NCI-H2196 (cell line): ENCODE measurements around the gene ADTRP.

Source experiments
- DNase-seq: peaks from one replicate; lab custom pipeline; 2025; ENCODE audit not compliant: unreplicated experiment; lab: John Stamatoyannopoulos, UW

Gene ADTRP

DNA sequence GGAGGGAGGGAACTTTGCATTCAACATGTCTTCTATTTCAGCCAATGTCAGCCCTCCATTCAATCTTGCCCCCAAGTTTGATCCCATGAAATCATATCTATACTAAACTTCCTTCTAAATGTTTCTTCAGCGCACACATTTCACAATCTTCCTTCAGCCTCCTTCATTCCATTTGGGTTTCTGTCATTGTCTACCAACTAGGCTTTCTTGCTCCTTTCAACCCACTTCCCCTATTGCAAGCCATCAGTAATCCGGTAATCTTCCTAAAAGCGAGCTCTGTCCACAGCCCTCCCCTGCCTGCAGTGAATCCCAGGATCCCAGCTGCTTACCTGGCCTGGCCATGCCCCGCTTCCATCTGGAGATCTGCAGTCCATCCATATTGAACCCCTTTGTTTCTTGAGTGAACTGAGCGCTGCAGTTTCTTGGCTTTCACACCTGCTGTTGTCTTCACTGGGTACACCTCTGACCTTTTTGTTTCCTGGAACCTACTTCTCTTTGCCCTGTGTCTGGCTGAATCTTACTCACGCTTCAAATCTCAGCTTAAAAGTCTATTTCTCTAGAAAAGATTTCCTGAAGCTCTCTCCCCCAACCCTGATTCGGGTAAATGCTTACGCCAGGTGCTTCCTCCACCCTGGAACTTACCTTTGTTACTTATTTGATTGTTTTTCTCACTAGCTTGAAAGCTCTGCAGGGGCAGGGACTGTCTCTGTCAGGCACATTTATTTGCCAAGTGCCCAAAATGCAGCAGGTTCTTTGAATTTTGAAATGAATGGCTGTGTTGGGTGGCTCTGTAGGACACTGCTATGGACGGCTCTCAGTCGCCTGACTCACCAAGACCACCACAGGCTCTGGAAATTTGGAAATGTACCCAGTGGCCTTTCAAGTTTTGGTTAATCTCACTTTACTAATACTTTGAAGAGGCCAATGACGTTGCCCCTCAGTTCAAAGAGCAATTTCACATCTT, 50.3 kb downstream of the ADTRP start:
- no peak for DNase-seq

DNA sequence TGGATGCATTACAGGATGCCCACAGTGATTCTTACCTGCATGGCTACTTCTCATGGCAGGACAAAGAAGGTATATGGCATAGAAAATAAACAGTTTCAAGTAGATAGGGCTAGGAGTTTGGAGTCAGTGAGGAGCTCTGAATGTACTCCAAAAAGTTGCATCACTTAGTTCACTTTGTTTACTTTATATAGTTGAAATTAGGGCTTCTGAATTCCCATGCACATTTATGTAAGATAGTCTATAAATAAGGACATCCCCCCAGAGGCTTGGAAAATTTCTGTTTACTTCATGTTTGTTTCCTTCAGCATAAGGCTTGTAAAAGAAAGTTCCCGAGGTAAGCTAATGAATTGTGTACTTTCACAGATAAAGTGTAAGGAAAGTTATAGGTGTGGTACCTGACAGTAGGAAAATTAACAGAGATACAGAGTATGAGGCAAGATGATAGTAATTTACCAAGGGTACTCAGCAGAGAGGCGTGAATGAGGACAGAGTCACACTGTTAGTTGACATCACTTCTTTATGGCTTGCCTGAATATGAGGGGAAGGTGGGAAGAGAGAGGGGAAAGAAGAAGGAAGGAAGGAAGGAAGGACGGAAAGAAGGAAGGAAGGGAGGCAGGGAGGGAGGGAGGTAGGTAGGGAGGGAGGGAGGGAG, 51.1 kb downstream of the ADTRP start:
- DNase-seq, result no peak

DNA sequence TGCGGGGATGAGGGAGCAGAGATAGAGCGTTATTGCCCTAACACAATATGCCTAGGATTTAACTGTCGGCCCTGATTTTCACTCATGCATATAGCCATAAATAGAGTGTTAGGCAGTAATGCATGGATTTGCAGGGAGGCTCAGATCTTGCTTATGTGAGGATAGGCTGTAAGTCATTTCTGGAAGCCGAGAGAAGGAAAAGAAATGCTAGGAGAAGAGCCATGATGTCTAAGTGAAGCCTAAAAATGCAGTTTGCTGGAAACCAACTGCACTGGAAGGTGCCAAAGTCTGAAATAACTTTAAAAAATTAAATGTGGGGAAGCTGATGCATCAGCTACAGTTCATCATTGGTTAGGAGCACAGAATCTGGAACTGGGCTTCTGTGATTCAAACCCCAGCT, 54.3 kb downstream of the ADTRP start:
- no peak for DNase-seq

DNA sequence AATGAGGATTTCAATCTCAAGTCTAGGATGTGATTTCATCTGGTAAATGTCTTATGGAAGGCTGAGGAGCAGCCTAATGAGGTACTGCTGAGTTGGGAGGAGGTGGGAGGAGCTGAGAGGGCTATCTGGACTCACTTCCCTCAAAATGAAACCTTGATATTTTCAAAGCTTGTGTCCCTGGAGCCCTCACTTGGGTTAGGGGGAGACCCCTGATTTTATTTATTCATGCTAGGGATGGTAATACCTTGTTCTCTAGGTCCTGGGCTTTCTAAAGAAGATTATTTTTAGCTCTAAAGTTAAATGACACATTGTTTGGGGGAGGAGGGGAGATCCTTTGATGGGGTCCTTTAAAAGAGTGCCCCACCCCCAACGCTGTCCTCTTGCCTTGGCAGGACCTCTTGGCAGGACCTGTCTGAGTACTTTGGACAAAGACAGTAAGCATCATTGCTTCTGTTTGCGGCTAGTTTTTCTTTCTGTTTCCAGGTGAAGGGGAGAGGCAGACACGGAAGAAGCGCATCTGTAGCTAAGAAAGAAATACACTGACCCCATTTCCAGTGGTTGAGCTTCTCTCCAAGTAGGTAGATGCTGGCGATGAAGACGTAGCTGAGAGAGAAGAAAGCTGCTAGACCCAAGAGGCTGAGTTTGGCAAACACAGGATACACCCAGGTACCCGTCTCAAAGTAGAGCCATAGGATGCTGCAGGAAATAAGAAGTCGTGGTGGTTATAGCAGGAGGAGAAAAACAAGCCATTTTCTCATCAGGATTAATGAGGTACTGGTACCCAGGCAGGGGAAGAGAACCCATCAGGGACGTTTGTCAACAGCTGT, 55.6 kb downstream of the ADTRP start:
- no peak for DNase-seq

DNA sequence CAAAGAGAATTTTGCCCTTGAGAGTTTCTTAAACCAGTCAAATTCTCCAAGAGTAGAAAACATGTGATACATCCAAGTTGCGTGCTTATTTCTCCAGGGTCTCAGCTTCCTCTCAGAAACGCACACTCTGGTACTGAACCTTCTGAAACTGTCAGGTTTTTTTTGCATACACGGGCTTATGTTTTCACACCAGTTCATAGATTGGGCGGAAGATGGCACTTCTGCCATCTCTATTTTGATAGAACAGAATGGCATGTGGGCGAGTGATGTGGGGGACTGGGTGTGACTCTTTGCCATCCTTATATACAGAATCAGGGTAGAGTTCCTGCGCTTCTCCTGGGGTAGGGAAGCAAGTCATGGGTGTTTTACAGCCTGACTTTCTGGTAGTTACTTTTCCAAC, 56.4 kb downstream of the ADTRP start:
- no peak for DNase-seq

DNA sequence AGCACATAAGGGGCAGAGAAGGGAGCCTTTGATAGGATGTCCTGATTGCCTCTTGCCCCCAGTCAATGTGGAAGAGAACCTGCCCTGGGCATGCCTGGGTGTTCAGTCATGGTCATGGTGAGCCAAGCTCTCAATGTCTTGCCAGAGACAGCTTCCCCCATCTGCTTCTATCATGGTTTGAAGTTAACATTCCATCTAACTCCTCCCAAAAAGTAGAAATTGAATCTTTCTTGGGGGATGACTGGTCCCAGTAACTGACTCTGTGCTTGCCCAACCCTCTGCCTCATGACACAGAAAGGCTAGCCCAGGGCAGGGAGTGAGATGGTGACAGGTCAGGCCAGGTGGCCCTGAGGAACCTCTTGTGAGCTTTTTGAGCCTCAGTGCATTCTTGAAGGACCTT, 60.1 kb downstream of the ADTRP start:
- DNase-seq, result no peak

DNA sequence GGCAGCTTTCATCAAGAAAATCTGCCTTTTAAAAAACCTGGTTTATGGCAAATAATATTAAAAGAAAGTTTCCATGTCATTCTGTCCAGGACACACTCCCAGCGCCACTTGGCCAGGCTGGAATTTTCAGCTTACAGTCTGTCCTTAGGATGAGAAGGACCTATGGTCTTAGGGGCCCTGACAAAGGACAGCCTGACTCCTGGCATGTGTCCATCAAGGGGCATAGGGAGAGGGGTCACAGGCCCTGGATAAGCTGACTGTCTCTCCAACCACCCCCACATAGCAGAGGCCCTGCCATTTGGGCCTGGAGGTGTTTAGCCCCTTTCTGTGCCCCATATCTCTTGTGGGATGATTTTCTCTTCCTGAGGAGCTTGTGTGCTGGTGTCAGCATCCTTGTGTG, 60.6 kb downstream of the ADTRP start:
- DNase-seq, result no peak

DNA sequence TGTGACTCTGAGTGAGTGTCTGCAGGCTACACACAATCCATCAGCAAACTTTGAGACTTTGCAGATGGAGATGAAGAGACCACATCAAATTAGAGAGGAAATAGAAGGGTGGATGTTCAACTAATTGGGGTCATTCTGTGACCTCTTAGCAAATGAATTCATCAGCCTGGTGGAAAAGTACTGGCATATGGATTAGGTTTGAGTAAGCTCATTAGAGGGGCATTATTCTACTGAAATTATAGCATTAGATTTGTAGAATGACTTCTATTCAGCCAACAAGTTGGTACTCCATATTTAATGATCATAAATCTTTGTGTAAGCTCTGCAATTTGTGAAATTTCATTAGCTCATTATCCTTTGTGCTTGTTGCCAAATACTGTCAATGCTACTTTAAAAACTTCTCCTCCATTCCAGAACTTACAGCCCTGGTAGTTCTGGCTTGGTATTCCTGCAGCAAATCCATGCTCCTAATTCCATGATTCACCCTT, 63.8 kb downstream of the ADTRP start:
- DNase-seq, result no peak

DNA sequence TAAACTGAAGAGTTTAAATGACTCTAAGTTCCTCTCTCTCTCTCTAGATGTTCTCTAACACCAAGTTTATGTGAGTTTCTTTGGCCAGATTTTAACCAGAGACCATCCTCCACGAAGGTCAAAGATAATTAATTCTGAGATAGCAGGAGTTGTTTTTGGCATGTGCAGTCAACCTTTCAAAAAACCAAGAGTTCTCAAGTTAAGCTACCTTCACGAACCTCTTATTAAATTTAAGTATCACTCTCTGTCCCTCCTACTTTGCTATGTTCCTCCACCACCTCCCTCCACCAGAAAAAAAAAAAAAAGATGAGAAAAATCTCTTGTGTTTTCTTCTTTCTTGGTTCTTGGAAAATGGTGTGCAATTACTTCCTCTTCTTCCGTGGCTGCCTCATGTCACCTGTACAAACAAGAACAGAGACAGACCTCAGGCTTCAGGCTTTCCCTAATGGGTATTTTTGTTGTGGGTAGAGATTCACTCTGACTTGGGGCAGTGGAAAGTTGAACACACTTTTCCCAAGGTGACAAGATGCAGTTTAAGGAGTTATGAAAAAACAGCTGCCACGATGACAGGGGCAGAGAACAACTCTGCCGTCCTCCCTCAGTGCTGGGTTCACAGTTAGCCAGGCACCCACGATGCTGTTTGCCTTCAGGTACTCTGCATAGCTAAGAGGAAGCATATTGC, 64.3 kb downstream of the ADTRP start:
- no peak for DNase-seq

DNA sequence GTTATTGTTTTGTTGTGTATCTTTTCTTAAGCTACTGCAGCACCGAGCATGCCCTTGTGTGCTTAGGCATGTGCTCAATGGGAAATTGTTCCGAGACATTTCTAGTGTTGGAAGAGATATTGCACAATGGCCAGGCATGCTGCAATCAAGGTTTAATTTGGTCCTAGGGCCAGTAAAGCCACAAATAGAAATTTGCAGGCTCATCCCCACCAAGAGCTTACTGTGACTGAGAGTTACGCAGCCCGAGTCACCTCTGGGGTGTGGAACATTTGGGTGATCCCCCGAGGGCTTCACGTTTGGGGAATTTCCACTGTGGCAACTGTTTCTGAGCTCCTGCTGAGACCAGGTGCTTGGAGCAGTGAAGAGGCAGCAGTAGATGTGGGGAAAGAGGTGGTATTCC, 65.8 kb downstream of the ADTRP start:
- DNase-seq, result no peak

DNA sequence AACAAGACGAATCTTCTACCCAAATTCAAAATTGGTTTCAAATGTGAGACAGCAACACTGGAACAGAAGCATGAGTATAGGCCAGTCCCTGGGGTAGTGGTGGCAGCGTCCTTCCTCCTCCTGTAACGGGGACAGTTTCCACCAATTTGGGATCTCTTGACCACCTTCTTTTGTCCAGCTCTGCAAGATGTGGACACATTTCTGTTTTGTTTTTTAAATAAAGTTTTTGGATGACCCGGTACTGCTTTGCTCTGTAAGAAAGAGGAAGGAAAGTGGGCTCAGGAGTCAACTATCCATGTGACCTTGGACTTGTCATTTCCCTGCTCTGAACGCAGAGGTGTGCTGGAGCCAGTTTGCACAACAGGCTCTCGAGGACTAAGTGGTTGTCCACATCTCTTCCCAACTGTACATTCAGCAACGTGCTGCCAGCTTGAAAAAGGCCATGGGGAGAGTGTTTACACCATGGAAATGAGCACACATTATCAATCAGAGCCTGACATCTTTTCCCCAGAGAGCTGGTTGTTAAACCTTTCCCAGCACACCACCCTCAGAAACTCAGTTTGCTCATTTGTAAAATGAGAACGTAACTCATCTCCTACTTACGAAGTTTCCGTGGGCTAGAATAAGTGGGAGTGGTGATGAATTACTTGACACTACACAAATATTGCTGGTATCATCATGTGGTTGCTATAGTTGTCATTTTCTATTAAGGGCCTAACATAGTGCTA, 66.5 kb downstream of the ADTRP start:
- no peak for DNase-seq

DNA sequence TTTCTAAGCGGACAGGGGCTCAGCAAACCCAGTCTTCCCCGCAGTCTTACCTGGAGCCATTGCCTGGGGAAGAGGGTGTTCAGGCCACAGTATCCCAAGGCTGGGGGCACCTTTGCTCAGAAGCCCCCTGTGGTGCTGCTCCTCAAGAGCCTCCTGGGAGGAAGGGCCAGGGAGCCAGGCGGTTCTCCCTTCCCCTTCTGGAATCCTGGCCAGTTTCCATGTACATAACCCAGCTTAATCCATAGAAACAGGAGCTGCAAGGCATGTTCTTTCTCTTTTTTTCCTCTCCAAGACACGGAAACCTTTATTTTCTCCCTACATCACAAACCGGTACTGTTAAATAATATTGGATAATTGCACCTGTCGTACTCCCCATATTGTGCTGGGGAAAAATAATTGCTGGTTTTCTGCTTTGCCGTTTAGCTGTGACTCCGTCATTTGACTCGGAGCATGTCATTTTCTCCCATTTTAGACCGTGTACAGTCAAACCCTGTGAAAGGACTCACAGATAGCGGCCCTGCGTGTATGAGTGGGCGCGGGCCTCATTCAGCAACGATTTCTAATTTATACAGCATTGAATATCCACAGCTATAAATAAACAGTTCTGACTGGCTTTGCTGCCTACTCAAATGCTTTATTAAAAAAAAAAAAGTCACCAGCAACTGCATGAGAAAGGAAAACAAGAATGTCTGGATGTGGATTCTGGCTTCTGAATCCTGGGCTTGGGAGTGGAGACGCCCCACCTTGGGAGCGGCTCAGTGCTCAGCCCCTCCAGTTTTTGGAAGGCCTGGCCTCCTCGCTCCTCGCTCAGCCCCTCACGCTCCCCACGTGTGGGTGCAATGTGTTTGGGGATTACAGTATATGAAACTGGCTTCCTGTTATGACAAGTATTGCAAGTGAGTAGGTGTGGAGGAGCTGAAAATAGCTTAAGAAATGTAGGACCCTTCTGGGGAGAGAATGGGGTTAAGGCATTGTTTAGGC, 67.3 kb downstream of the ADTRP start:
- DNase-seq, result no peak

DNA sequence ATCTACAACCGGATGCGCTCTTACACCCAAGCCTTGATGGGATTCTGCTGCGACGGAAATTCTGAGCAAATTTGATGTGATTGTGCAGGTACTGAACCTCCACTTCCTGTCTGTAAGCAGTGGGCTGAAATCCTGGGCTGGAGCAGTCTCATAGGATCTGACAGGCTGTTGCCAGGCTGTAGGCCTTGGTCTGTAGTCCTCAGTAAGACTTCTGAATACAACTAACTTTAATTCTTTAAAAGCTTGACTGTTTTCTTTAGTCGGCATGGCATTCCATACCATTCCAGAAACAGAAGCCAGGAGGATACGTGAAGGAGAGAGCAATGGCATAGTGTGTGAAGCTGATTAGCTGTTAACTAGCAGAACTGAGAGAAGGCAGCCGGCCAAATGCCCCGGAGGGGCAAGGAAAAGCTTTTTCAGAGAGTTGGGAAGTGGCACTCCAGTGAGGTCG, 68.3 kb downstream of the ADTRP start:
- no peak for DNase-seq

DNA sequence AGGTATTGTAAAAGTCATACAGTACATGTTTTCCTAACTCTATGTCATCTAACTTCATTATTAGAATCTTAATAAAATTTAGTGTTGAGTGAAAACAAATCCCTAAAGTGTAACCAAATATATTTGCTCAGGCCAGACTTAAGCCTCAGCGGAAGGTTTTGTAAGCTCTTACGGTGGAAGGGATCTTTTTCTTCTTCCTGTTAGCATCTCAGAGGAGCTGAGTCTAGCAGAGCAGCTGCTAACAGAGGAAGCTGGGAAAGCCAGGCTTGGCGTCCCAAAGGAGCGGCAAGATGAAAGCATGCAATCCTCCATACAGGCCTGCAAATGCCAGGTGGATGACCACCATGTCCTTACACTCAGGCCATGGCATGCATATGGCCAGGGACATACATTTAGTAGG, 72.4 kb downstream of the ADTRP start:
- no peak for DNase-seq

DNA sequence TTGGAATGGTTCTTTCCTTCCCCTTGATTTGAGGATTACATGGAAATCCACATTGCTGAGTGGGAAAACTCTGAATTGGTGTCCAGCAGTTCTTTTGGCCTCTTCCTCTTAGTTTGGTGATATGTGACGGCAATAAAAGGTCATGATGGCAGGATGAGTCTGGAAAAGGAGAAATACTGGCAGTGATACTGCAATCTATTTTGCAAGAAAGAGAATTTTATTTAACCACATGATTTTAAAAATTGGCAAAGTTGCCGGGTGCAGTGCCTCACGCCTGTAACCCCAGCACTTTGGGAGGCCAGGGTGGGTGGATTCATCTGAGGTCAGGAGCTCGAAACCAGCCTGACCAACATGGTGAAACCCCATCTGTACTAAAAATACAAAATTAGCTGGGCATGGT, 73.1 kb downstream of the ADTRP start:
- DNase-seq, result no peak

DNA sequence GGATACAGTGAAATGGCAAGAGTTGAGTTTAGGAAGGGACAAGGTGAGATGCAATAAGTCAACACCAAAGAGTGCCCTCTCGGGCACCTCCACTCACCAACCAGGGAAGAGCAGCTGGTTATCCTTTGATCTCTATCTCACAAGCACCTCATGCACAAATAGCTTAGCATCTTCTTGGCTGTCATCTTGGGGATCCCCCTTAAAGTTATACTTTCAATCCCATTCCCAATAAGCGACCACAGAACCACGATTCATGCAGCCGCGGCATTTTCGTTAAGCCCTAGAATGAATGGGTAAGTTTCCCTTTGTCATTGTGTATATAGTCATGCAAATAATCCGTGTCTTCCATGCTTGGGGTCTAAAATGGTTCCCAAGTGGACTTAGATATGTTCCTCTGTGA, 73.5 kb downstream of the ADTRP start:
- no peak for DNase-seq

DNA sequence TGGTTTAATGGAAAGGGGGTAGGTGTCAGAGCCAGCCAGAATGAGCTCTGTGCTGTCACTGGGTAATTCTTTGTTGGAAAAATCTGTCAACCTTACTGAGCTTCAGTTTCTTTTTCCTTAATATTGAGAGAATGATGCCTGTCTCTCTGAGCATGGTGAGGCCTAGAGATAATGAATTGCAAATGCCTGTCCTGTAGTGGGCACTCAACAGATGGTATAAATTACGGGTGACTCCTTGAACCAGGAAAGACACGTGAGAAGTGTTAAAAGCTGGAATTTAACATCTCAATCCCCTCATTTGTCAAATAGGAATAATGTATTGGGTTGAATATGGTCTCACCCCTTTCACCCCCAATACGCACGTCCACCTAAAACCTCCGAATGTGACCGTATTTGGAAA, 74.9 kb downstream of the ADTRP start:
- no peak for DNase-seq

DNA sequence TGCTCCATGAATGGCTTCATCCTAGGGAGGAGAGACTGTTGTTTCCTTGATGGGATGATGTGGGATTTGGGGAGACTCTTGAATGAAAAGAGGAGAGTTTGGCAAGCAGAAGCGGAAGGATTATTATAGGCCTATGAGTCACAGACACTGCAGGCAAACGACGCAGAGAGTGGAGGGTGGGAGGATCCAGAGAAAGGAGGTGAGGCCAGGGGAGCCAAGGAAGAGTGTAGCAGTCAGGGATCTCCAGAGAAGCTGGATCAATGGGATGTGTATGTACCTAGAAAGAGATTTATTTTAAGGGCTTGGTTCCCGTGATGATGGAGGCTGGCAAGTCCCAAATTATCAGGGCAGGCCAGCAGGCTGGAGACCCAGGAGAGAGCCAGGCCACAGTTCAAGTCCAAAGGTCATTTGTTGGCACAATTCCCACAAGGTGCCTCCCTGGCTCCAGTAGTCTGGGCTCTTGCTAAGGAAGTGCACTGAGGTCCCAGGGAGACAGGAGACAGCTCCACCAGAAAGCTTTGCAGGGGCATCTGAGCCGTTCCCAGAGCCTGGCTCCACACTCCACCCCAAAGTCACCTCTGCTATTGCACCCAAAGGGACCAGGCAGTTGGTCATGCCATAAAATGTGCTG, 76.0 kb downstream of the ADTRP start:
- DNase-seq, result no peak

DNA sequence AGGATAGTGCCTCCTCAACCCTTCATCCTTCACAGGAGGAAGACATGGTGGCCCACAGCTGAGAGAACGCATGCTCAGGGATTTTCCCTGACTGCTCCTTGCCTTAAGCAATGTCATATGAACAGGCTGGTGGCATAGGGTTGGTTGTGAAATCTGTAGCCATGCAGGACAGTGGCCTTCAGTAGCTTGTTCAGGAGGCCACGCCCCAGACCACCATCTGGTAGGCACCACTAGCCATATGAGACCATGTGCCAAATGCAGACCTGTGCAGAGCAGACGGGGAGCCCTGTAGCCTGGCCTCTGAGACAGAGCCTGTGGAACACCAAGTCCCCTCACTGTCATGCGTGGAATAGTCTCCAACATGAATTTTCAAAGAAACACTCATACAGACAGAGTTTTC, 76.5 kb downstream of the ADTRP start:
- no peak for DNase-seq
